Muscle of arm (tissue), 12 donors: ENCODE data around the gene SP140L. TPM values are rescaled to one million over a fixed set of nuclear protein-coding genes. Genes with fewer than 3 reads are reported as not detected.
A peak's percentile ranks its signal among the peaks of the same experiment; 100 is the strongest.
"Not testable (repeated sequence)": the region's sequence is repeated elsewhere in the genome, so short reads cannot be mapped to it uniquely, and the experiment has no call there.

ENCODE experiments used
- DNase-seq: peaks from one replicate; pipeline ENCODE4 v3.0.0-alpha.2; 2013
- polyA plus RNA-seq, 12 donors: library from polyadenylated mRNA; unstranded; fragments of 120-200 nt; gene quantifications; one replicate each; pipeline ENCODE4 v1.2.1, GENCODE V29; 2013; ENCODE audit not compliant: insufficient read length in 12 of 12

The SP140L gene
- polyA plus RNA-seq, 12 donors: 3.7 to 12.4 (median 7.1) TPM; not detected in 1

GRCh38 chr2:230322561-230323384 lies 4.2 kb upstream of the SP140L start:
- no peak for DNase-seq

- no peak for DNase-seq
These were observed 3.4 kb upstream of the SP140L start for GRCh38 chr2:230323385-230324106.

- DNase-seq: no peak
These were observed 2.5 kb upstream of the SP140L start for GRCh38 chr2:230324503-230324902.

GRCh38 chr2:230325316-230326243 lies 1.4 kb upstream of the SP140L start:
- DNase-seq: no peak

GRCh38 chr2:230327418-230328154 lies 593 bp downstream of the SP140L start:
- DNase-seq: peak; percentile 7

GRCh38 chr2:230328155-230328458 lies 1.1 kb downstream of the SP140L start:
- DNase-seq: no peak

GRCh38 chr2:230329946-230330605 lies 3.1 kb downstream of the SP140L start:
- no peak for DNase-seq

- no peak for DNase-seq
These were observed 3.7 kb downstream of the SP140L start for GRCh38 chr2:230330725-230331124.

- DNase-seq: no peak
These were observed 8.5 kb downstream of the SP140L start for GRCh38 chr2:230335461-230335863.

- no peak for DNase-seq
These were observed 9.0 kb downstream of the SP140L start for GRCh38 chr2:230335864-230336506.

GRCh38 chr2:230341936-230342528 lies 15.0 kb downstream of the SP140L start:
- not testable (repeated sequence) for DNase-seq

GRCh38 chr2:230343041-230343624 lies 16.1 kb downstream of the SP140L start:
- DNase-seq: not testable (repeated sequence)

- no peak for DNase-seq
These were observed 16.8 kb downstream of the SP140L start for GRCh38 chr2:230343747-230344146.

- no peak for DNase-seq
These were observed 19.5 kb downstream of the SP140L start for GRCh38 chr2:230346465-230346864.

- DNase-seq: no peak
These were observed 20.0 kb downstream of the SP140L start for GRCh38 chr2:230346921-230347533.

GRCh38 chr2:230347659-230348305 lies 20.8 kb downstream of the SP140L start:
- no peak for DNase-seq

- no peak for DNase-seq
These were observed 21.8 kb downstream of the SP140L start for GRCh38 chr2:230348787-230349186.

GRCh38 chr2:230356084-230356483 lies 29.1 kb downstream of the SP140L start:
- no peak for DNase-seq

GRCh38 chr2:230358305-230358704 lies 31.3 kb downstream of the SP140L start:
- no peak for DNase-seq
